Effector memory CD4-positive, alpha-beta T cell (primary cell): ENCODE data around the gene SDK2.

Source experiments
- DNase-seq, 3 donors: peaks; one replicate each; pipeline ENCODE4 v3.0.0-alpha.2; 2020
- H3K27ac ChIP-seq: 2 replicates; pipeline ENCODE4 v1.7.0; 2013; ENCODE audit warnings: mild to moderate bottlenecking, low read length, moderate library complexity; ENCODE audit not compliant: insufficient read depth, poor library complexity, severe bottlenecking
- H3K27me3 ChIP-seq: replicated peaks from 2 replicates; pipeline ENCODE4 v1.7.0; 2013; ENCODE audit warnings: mild to moderate bottlenecking, low read length; ENCODE audit not compliant: insufficient read depth, control insufficient read depth, poor library complexity, severe bottlenecking
- H3K36me3 ChIP-seq: 2 replicates; pipeline ENCODE4 v1.7.0; 2013; ENCODE audit warnings: mild to moderate bottlenecking, low read length, moderate library complexity; ENCODE audit not compliant: control insufficient read depth, insufficient read depth
- H3K4me1 ChIP-seq: 2 replicates; pipeline ENCODE4 v1.7.0; 2013; ENCODE audit warnings: low read length, mild to moderate bottlenecking; ENCODE audit not compliant: control insufficient read depth, insufficient read depth, poor library complexity, severe bottlenecking
- H3K4me3 ChIP-seq: 2 replicates; pipeline ENCODE4 v1.7.0; 2013; ENCODE audit warnings: low read length, low read depth, mild to moderate bottlenecking; ENCODE audit not compliant: insufficient read depth, poor library complexity, severe bottlenecking
- H3K9me3 ChIP-seq: 2 replicates; pipeline ENCODE4 v1.7.0; 2013; ENCODE audit warnings: mild to moderate bottlenecking, low read length, moderate library complexity; ENCODE audit not compliant: control insufficient read depth

The SDK2 gene

GRCh38 chr17:73292031-73292531, 352.2 kb downstream of the SDK2 start:
- no peak for DNase-seq
- Histone ChIP-seq H3K9me3 (no peaks in the 10 kb centered on the region), H3K4me1 (no peaks in the 10 kb centered on the region), H3K4me3 (no peak overlapping the region), H3K36me3 (no peaks in the 10 kb centered on the region), H3K27me3 (no peaks in the 10 kb centered on the region), H3K27ac (no peak overlapping the region)

- DNase-seq, result no peak
- Histone ChIP-seq H3K4me3 (no peak overlapping the region), H3K27me3 (no peaks in the 10 kb centered on the region), H3K36me3 (no peaks in the 10 kb centered on the region), H3K4me1 (no peaks in the 10 kb centered on the region), H3K9me3 (no peaks in the 10 kb centered on the region), H3K27ac (no peak overlapping the region)
Observed at GRCh38 chr17:73291260-73291801, 352.9 kb downstream of the SDK2 start.

- H3K27ac ChIP-seq, result no peak overlapping the region
- no peaks in the 10 kb centered on the region for H3K4me1 ChIP-seq
- no peaks in the 10 kb centered on the region for H3K36me3 ChIP-seq
- H3K27me3 ChIP-seq, result no peaks in the 10 kb centered on the region
- H3K4me3 ChIP-seq, result no peak overlapping the region
- no peaks in the 10 kb centered on the region for H3K9me3 ChIP-seq
- DNase-seq, result no peak
Observed at GRCh38 chr17:73290399-73291259, 353.6 kb downstream of the SDK2 start.

- no peak overlapping the region for H3K4me3 ChIP-seq
Observed at GRCh38 chr17:73289549-73290254, 354.5 kb downstream of the SDK2 start.

GRCh38 chr17:73288534-73289302, 355.5 kb downstream of the SDK2 start:
- Histone ChIP-seq H3K9me3 (no peaks in the 10 kb centered on the region), H3K4me1 (no peaks in the 10 kb centered on the region), H3K27me3 (no peaks in the 10 kb centered on the region), H3K36me3 (no peaks in the 10 kb centered on the region), H3K4me3 (no peak overlapping the region), H3K27ac (no peak overlapping the region)
- DNase-seq, result no peak

More at GRCh38 chr17:73289549-73290254, 354.5 kb downstream of the SDK2 start:
- no peaks in the 10 kb centered on the region for H3K4me1 ChIP-seq
- H3K9me3 ChIP-seq, result no peaks in the 10 kb centered on the region
- no peak overlapping the region for H3K27ac ChIP-seq
- H3K27me3 ChIP-seq, result no peaks in the 10 kb centered on the region
- DNase-seq, result no peak
- H3K36me3 ChIP-seq, result no peaks in the 10 kb centered on the region

- H3K27ac ChIP-seq, result no peak overlapping the region
- no peaks in the 10 kb centered on the region for H3K4me1 ChIP-seq
- no peaks in the 10 kb centered on the region for H3K27me3 ChIP-seq
- H3K4me3 ChIP-seq, result no peak overlapping the region
- no peaks in the 10 kb centered on the region for H3K36me3 ChIP-seq
- no peak for DNase-seq
- H3K9me3 ChIP-seq, result no peaks in the 10 kb centered on the region
Observed at GRCh38 chr17:73286863-73287296, 357.4 kb downstream of the SDK2 start.

- no peak for DNase-seq
- Histone ChIP-seq H3K4me3 (no peak overlapping the region), H3K9me3 (no peaks in the 10 kb centered on the region), H3K27me3 (no peaks in the 10 kb centered on the region), H3K4me1 (no peaks in the 10 kb centered on the region), H3K36me3 (no peaks in the 10 kb centered on the region), H3K27ac (no peak overlapping the region)
Observed at GRCh38 chr17:73285916-73286862, 358.1 kb downstream of the SDK2 start.

- no peaks in the 10 kb centered on the region for H3K9me3 ChIP-seq
- H3K36me3 ChIP-seq, result no peaks in the 10 kb centered on the region
- H3K27me3 ChIP-seq, result no peaks in the 10 kb centered on the region
- H3K27ac ChIP-seq, result no peak overlapping the region
- DNase-seq, result no peak
- no peaks in the 10 kb centered on the region for H3K4me1 ChIP-seq
- H3K4me3 ChIP-seq, result no peak overlapping the region
Observed at GRCh38 chr17:73285603-73285908, 358.7 kb downstream of the SDK2 start.
